Medulla oblongata (tissue), 1 donor: ENCODE results near the gene SLC4A4.

Experiments
- DNase-seq: peaks from one replicate; pipeline ENCODE4 v3.0.0-alpha.2; 2015; ENCODE audit errors: extremely low spot score

SLC4A4 gene

GRCh38 chr4:71469541-71469940 is 130.7 kb downstream of the SLC4A4 start:
- no peak for DNase-seq

GRCh38 chr4:71470524-71470923 is 131.7 kb downstream of the SLC4A4 start:
- no peak for DNase-seq

- DNase-seq = no peak
These were observed 134.1 kb downstream of the SLC4A4 start for GRCh38 chr4:71472946-71473345.

GRCh38 chr4:71473541-71474240 is 134.9 kb downstream of the SLC4A4 start:
- DNase-seq = no peak

- DNase-seq = no peak
These were observed 135.9 kb downstream of the SLC4A4 start for GRCh38 chr4:71474731-71475130.

- DNase-seq = no peak
These were observed 137.4 kb downstream of the SLC4A4 start for GRCh38 chr4:71476240-71476639.

GRCh38 chr4:71486550-71487343 is 147.9 kb downstream of the SLC4A4 start:
- no peak for DNase-seq

GRCh38 chr4:71487344-71487920 is 148.6 kb downstream of the SLC4A4 start:
- peak; percentile 91 for DNase-seq

GRCh38 chr4:71494539-71494938 is 155.7 kb downstream of the SLC4A4 start:
- no peak for DNase-seq

- DNase-seq = no peak
These were observed 156.6 kb downstream of the SLC4A4 start for GRCh38 chr4:71495454-71495853.

GRCh38 chr4:71497078-71497477 is 158.3 kb downstream of the SLC4A4 start:
- DNase-seq = no peak

GRCh38 chr4:71498002-71498401 is 159.2 kb downstream of the SLC4A4 start:
- DNase-seq = no peak

- no peak for DNase-seq
These were observed 159.8 kb downstream of the SLC4A4 start for GRCh38 chr4:71498625-71499024.

- no peak for DNase-seq
These were observed 163.2 kb downstream of the SLC4A4 start for GRCh38 chr4:71501992-71502391.

GRCh38 chr4:71518283-71518989 is 179.6 kb downstream of the SLC4A4 start:
- DNase-seq = no peak

- no peak for DNase-seq
These were observed 181.5 kb downstream of the SLC4A4 start for GRCh38 chr4:71520308-71520707.

GRCh38 chr4:71520850-71521249 is 182.0 kb downstream of the SLC4A4 start:
- DNase-seq = no peak

- no peak for DNase-seq
These were observed 185.9 kb downstream of the SLC4A4 start for GRCh38 chr4:71524756-71525155.

- DNase-seq = no peak
These were observed 188.0 kb downstream of the SLC4A4 start for GRCh38 chr4:71526637-71527406.

GRCh38 chr4:71532407-71532806 is 193.6 kb downstream of the SLC4A4 start:
- no peak for DNase-seq

- DNase-seq = no peak
These were observed 194.3 kb downstream of the SLC4A4 start for GRCh38 chr4:71533121-71533520.
